Heart right ventricle (tissue), 16 donors: Measurements from ENCODE around the gene CHD6. TPM values are rescaled to one million over a fixed set of nuclear protein-coding genes. Genes with fewer than 3 reads are reported as not detected.

Experiments used
- ATAC-seq, 8 donors: fragments of 200-7000 bp; cut with Tn5 transposase; one replicate each; pipeline ENCODE4 v1.9.1; 2020; ENCODE audit warnings: mild to moderate bottlenecking in 8 of 8, moderate library complexity in 8 of 8, moderate number of reproducible peaks in 1 of 8
- DNase-seq, 2 donors: peaks; one replicate each; pipeline ENCODE4 v3.0.0-alpha.2; 2020
- H3K27ac ChIP-seq, 10 donors: fragments of 200-600 bp; sonication (generic) in 2 of 10; one replicate each; pipeline versions ENCODE4 v1.5.0 to v1.8.0; 2020 to 2022; ENCODE audit warnings: mild to moderate bottlenecking in 3 of 10
- H3K27me3 ChIP-seq, 7 donors: fragments of 200-600 bp; one replicate each; pipeline ENCODE4 v1.8.0; 2021 to 2022; ENCODE audit warnings: mild to moderate bottlenecking in 2 of 7
- H3K36me3 ChIP-seq, 9 donors: fragments of 200-600 bp; sonication (generic) in 1 of 9; one replicate each; pipeline versions ENCODE4 v1.5.0 to v1.8.0; 2020 to 2022; ENCODE audit warnings: mild to moderate bottlenecking in 2 of 9
- H3K4me1 ChIP-seq, 9 donors: fragments of 200-600 bp; sonication (generic) in 1 of 9; one replicate each; pipeline versions ENCODE4 v1.5.0 to v1.8.0; 2020 to 2022; ENCODE audit warnings: mild to moderate bottlenecking in 4 of 9
- H3K4me3 ChIP-seq, 10 donors: fragments of 200-600 bp; sonication (generic) in 2 of 10; one replicate each; pipeline versions ENCODE4 v1.5.0 to v1.8.0; 2020 to 2022; ENCODE audit warnings: mild to moderate bottlenecking in 7 of 10, moderate library complexity in 2 of 10
- H3K9me3 ChIP-seq, 11 donors: fragments of 200-600 bp in 10 of 11; sonication (generic) in 2 of 11; one replicate each; pipeline versions ENCODE4 v1.5.0 to v1.8.0; 2013 to 2022; ENCODE audit warnings: mild to moderate bottlenecking in 2 of 11, control low read depth in 1 of 11, moderate library complexity in 1 of 11
- CTCF ChIP-seq, 9 donors: fragments of 200-600 bp; sonication (generic) in 2 of 9; IDR thresholded peaks; one replicate each; pipeline versions ENCODE4 v1.5.0 to v1.8.0; 2021 to 2022; ENCODE audit warnings: antibody characterized with exemption in 9 of 9, mild to moderate bottlenecking in 5 of 9, moderate library complexity in 1 of 9
- WGBS, 2 donors: extraction: QIAGEN DNeasy Blood & Tissue Kit; methylation state at CpG; one replicate each; pipeline ENCODE4 v1.1.7; 2013; ENCODE audit warnings: inconsistent platforms in 1 of 2; 5-methylcytosine and 5-hydroxymethylcytosine counted together
- intact Hi-C, 10 donors: fragments of 100-400 bp; cut with DNase I; formaldehyde crosslinking; loops; one replicate each; pipeline versions ENCODE4 v1.11.1 to v1.14.2; 2022
- polyA plus RNA-seq, 2 donors: library from polyadenylated mRNA; stranded (reverse); fragments of 200-250 nt; gene quantifications; one replicate each; pipeline ENCODE4 v1.2.3, GENCODE V29; 2013
- total RNA-seq, 10 donors: library from RNA; stranded (reverse); fragmentation: NEBNext Ultra II Directional in 3 of 10; extraction: Animal tissue kit (Norgen Biotek cat#: 25700) in 3 of 10; gene quantifications; one replicate each; pipeline versions ENCODE4 v1.2.1 to v1.2.4, GENCODE V29; 2021 to 2023
- donor health status: Arrhythmogenic right ventricular cardiomyopathy.
- donor health status: ischemic (EF 13 %, LVEDD 7.1; RV severe dilation, severe dysfunction).
- donor health status: healthy with polysubstance abuse.
- donor health status: DM: no; HTN: yes; CAD: no.
- donor health status: DM: no; HTN: no; CAD: no.
- donor health status: ischemic (EF 25% LVEDD 6.9; RV normal size, moderate dysfunction).
- donor health status: ischemic (EF 25% LVEDD 5.7; RV mildly dilated, moderate dysfunction).
- donor health status: healthy.
- donor health status: DM: yes; HTN: yes; CAD: no.
- donor health status: Ischemic cardiomyopathy.
- donor health status: ischemic (EF 35%, LVEDD 5.7; RV mildly dilated, moderate dysfunction).
- donor health status: nonischemic (EF 11% LVEDD 7.7; RV severe dilation, severe dysfunction).
- donor health status: DM: yes; HTN: yes; CAD: no.
- donor health status: PGD.
- donor health status: ischemic (EF 29% LVEDD 5.4; RV normal size, mild dysfunction).
- donor health status: nonischemic (EF 23%, LVEDD 6.1; RV moderate dilation, normal function).

CHD6 gene
- total and polyA plus RNA-seq, 12 donors = 3.0 to 52.9 (median 39.5) TPM

- no peak for TF ChIP-seq CTCF (IDR thresholded peaks at IDR 0.05)
- ATAC-seq (no peak), DNase-seq (no peak)
- 68 to 69% methylated on average over 7 of the region's 7 CpGs for WGBS, 2 donors
- Histone ChIP-seq H3K36me3 (no peaks in the 10 kb centered on the region), H3K9me3 (no peaks in the 10 kb centered on the region), H3K27ac (peak overlapping the region in 1 of 10 donors; percentile 31), H3K4me3 (no peak overlapping the region), H3K4me1 (peaks cover 5 to 22% (median 13%) of the 10 kb centered on the region in 9 donors), H3K27me3 (peaks cover 0 to 7% (median 0%) of the 10 kb centered on the region in 7 donors)
- intact Hi-C loops = no loop called here
Observed at GRCh38 chr20:41382791-41383305, 235.3 kb downstream of the CHD6 start.

- Histone ChIP-seq H3K9me3 (no peaks in the 10 kb centered on the region), H3K36me3 (no peaks in the 10 kb centered on the region), H3K27ac (no peak overlapping the region), H3K27me3 (peaks cover 0 to 20% (median 0%) of the 10 kb centered on the region in 7 donors), H3K4me3 (no peak overlapping the region), H3K4me1 (peaks cover 0 to 6% (median 0%) of the 10 kb centered on the region in 9 donors)
- WGBS, 2 donors = 73 to 79% methylated on average over 12 of the region's 12 CpGs
- TF ChIP-seq CTCF (IDR thresholded peaks at IDR 0.05) = no peak
- DNase-seq (no peak), ATAC-seq (peak in 1 of 8 donors; percentile 38)
- intact Hi-C loops = no loop called here
Observed at GRCh38 chr20:41380551-41381193, 237.5 kb downstream of the CHD6 start.

- Histone ChIP-seq H3K9me3 (no peaks in the 10 kb centered on the region), H3K27me3 (peaks cover 0 to 26% (median 0%) of the 10 kb centered on the region in 7 donors), H3K36me3 (no peaks in the 10 kb centered on the region), H3K4me3 (no peak overlapping the region), H3K27ac (no peak overlapping the region), H3K4me1 (peaks cover 0 to 6% (median 0%) of the 10 kb centered on the region in 9 donors)
- DNase-seq (no peak), ATAC-seq (no peak)
- intact Hi-C loops = no loop called here
- TF ChIP-seq CTCF (IDR thresholded peaks at IDR 0.05) = no peak
- 85 to 94% methylated on average over 2 of the region's 2 CpGs for WGBS, 2 donors
Observed at GRCh38 chr20:41379551-41379950, 238.6 kb downstream of the CHD6 start.

- 56 to 69% methylated on average over 6 of the region's 6 CpGs for WGBS, 2 donors
- no peak overlapping the region for H3K4me3 ChIP-seq
Observed at GRCh38 chr20:41377275-41377674, 240.9 kb downstream of the CHD6 start.

More at GRCh38 chr20:41377275-41377674, 240.9 kb downstream of the CHD6 start:
- Histone ChIP-seq H3K27ac (no peak overlapping the region), H3K9me3 (no peaks in the 10 kb centered on the region), H3K36me3 (no peaks in the 10 kb centered on the region), H3K4me1 (no peaks in the 10 kb centered on the region), H3K27me3 (peaks cover 0 to 26% (median 0%) of the 10 kb centered on the region in 7 donors)
- DNase-seq (no peak), ATAC-seq (no peak)
- intact Hi-C loops = no loop called here
- no peak for TF ChIP-seq CTCF (IDR thresholded peaks at IDR 0.05)
